ENCODE results near the gene SORCS2.

Gene SORCS2

DNA sequence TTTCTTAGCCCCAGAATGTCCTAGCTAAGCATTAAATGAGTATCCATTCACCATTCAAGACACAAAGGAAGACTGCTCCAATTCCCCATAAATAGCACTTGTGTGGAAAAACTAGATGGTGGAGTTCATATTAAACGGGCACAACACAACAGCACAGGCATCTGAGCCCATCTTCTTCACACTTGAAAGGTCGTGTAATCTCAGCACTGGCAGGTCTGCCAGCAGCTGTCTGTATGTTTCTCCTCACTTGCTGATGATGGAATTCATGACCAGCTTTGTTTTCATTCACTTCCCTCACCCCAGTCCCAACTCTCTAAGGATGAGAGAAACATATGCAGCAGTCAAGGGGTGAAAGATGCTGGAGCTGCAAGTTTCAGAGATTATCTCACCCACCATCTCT is 598.7 kb downstream of the SORCS2 start:
- Histone ChIP-seq H3K36me3 (ENCODE audit: control insufficient read depth, low read length) (no peaks in the 10 kb centered on the region), H3K27me3 (ENCODE audit: control insufficient read depth, low read length) (no peaks in the 10 kb centered on the region), H3K9me2 (replicated peaks; ENCODE audit: control insufficient read depth, low read length) (no peaks in the 10 kb centered on the region), H3K27ac (ENCODE audit: low read depth, low read length) (no peak overlapping the region), H3K9me3 (ENCODE audit: control insufficient read depth, insufficient read depth, low read length) (no peaks in the 10 kb centered on the region), H4K20me1 (ENCODE audit: control insufficient read depth, insufficient read depth, low read depth, low read length) (no peaks in the 10 kb centered on the region), H3K4me3 (ENCODE audit: low read length) (no peak overlapping the region), H3K79me2 (ENCODE audit: control insufficient read depth, low read length) (no peaks in the 10 kb centered on the region), H3K4me2 (ENCODE audit: low read length) (peak overlapping the region; percentile 81), H3F3A (ENCODE audit: control insufficient read depth, insufficient read depth) (peaks cover 21% of the 10 kb centered on the region), H3K4me1 (ENCODE audit: control insufficient read depth, low read length) (peaks cover 50% of the 10 kb centered on the region)
- TF ChIP-seq, protein P1, sequence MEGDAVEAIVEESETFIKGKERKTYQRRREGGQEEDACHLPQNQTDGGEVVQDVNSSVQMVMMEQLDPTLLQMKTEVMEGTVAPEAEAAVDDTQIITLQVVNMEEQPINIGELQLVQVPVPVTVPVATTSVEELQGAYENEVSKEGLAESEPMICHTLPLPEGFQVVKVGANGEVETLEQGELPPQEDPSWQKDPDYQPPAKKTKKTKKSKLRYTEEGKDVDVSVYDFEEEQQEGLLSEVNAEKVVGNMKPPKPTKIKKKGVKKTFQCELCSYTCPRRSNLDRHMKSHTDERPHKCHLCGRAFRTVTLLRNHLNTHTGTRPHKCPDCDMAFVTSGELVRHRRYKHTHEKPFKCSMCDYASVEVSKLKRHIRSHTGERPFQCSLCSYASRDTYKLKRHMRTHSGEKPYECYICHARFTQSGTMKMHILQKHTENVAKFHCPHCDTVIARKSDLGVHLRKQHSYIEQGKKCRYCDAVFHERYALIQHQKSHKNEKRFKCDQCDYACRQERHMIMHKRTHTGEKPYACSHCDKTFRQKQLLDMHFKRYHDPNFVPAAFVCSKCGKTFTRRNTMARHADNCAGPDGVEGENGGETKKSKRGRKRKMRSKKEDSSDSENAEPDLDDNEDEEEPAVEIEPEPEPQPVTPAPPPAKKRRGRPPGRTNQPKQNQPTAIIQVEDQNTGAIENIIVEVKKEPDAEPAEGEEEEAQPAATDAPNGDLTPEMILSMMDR (IDR thresholded peaks at IDR 0.05; ENCODE audit: low read depth, low read length, poor library complexity, severe bottlenecking), result no peak
- TF ChIP-seq EZH2phosphoT487 (IDR thresholded peaks at IDR 0.05; ENCODE audit: borderline replicate concordance, low read length), result no peak

All from DOHH2 (cell line).